Measurements from ENCODE around the gene C1orf56. TPM values are rescaled to one million over a fixed set of nuclear protein-coding genes. Genes with fewer than 3 reads are reported as not detected.
A peak's percentile ranks its signal among the peaks of the same experiment; 100 is the strongest.

Gene C1orf56
- total and polyA plus RNA-seq, 2 donors (not counting 1 experiment from before 2014, with no cell fraction given) = 1.5 to 3.5 TPM

- H3K27ac ChIP-seq (ENCODE audit: insufficient read depth, low read length) = peak within 1 kb of the TSS; percentile 86
- peak within 1 kb of the TSS; percentile 76 to 90 (median 82) for H3K4me3 ChIP-seq (replicated peaks in 1 of 4; ENCODE audit: control extremely low read depth in 1 of 4, insufficient read depth in 1 of 4, low read depth in 3 of 4, low read length in 4 of 4)
- H3K4me2 ChIP-seq (ENCODE audit: extremely low read depth, insufficient read depth, low read length) = peak within 1 kb of the TSS; percentile 100
- peak within 1 kb of the TSS; percentile 97 for H3K9ac ChIP-seq (ENCODE audit: insufficient read depth, low read length)
- H4K20me1 ChIP-seq (ENCODE audit: control insufficient read depth, extremely low read depth, insufficient read depth, low read length) = peaks cover 2% of the 10 kb centered on the region
- TF ChIP-seq CTCF (conservative IDR thresholded peaks at IDR 0.05 in 1 of 2, IDR thresholded peaks at IDR 0.05 in 1 of 2; ENCODE audit: low read depth in 1 of 2, low read length in 2 of 2) (peak; percentile 64 to 69), EZH2 (IDR thresholded peaks at IDR 0.05; ENCODE audit: low read length, missing control alignments) (no peak)
- peaks cover 15% of the 10 kb centered on the region for H3K36me3 ChIP-seq (ENCODE audit: control insufficient read depth, insufficient read depth, low read length)
- H3K79me2 ChIP-seq (ENCODE audit: control insufficient read depth, insufficient read depth, low read length) = peaks cover 52% of the 10 kb centered on the region
- H3K9me3 ChIP-seq (ENCODE audit: control insufficient read depth, insufficient read depth, low read depth, low read length) = no peaks in the 10 kb centered on the region
- H3K27me3 ChIP-seq (ENCODE audit: control insufficient read depth, insufficient read depth, low read length) = no peaks in the 10 kb centered on the region
- H2AFZ ChIP-seq (ENCODE audit: low read length) = peak within 1 kb of the TSS; percentile 72
- peaks cover 15% of the 10 kb centered on the region for H3K4me1 ChIP-seq (ENCODE audit: control insufficient read depth, extremely low read depth, insufficient read depth, low read length)
- DNase-seq (ENCODE audit: low read depth in 2 of 2) = peak; percentile 77 to 83
These were observed 11.8 kb downstream of the C1orf56 start, which contains the start of gene CDC42SE1 for GRCh38 chr1:151059109-151060006. Gene CDC42SE1, minus strand, starts transcription at chr1:151059622. Its CDS starts 3,892 bp downstream, at chr1:151055730.

GRCh38 chr1:151060007-151060656 lies 12.6 kb downstream of the C1orf56 start, which contains the start of gene MLLT11:
Gene MLLT11, plus strand, starts transcription at chr1:151060397. Its CDS starts 6,828 bp downstream, at chr1:151067225.
- no peak for TF ChIP-seq CTCF (conservative IDR thresholded peaks at IDR 0.05 in 1 of 2, IDR thresholded peaks at IDR 0.05 in 1 of 2; ENCODE audit: low read depth in 1 of 2, low read length in 2 of 2)
- no peak for TF ChIP-seq EZH2 (IDR thresholded peaks at IDR 0.05; ENCODE audit: low read length, missing control alignments)
- peaks cover 15% of the 10 kb centered on the region for H3K4me1 ChIP-seq (ENCODE audit: control insufficient read depth, extremely low read depth, insufficient read depth, low read length)
- peak within 1 kb of the TSS; percentile 86 for H3K27ac ChIP-seq (ENCODE audit: insufficient read depth, low read length)
- H3K9me3 ChIP-seq (ENCODE audit: control insufficient read depth, insufficient read depth, low read depth, low read length) = no peaks in the 10 kb centered on the region
- H3K36me3 ChIP-seq (ENCODE audit: control insufficient read depth, insufficient read depth, low read length) = peaks cover 9% of the 10 kb centered on the region
- peak within 1 kb of the TSS; percentile 72 for H2AFZ ChIP-seq (ENCODE audit: low read length)
- peak within 1 kb of the TSS; percentile 68 for H3K4me2 ChIP-seq (ENCODE audit: extremely low read depth, insufficient read depth, low read length)
- peaks cover 49% of the 10 kb centered on the region for H3K79me2 ChIP-seq (ENCODE audit: control insufficient read depth, insufficient read depth, low read length)
- DNase-seq (ENCODE audit: low read depth in 2 of 2) = peak; percentile 58 to 86
- peaks cover 2% of the 10 kb centered on the region for H4K20me1 ChIP-seq (ENCODE audit: control insufficient read depth, extremely low read depth, insufficient read depth, low read length)
- H3K4me3 ChIP-seq (replicated peaks in 1 of 4; ENCODE audit: control extremely low read depth in 1 of 4, insufficient read depth in 1 of 4, low read depth in 3 of 4, low read length in 4 of 4) = peak within 1 kb of the TSS; percentile 76 to 90 (median 82)
- no peaks in the 10 kb centered on the region for H3K27me3 ChIP-seq (ENCODE audit: control insufficient read depth, insufficient read depth, low read length)
- H3K9ac ChIP-seq (ENCODE audit: insufficient read depth, low read length) = peak within 1 kb of the TSS; percentile 97

All from fibroblast of lung (primary cell).